Measurements from ENCODE around the gene BAG3.

GRCh38 chr10:119669975-119670640 is 18.9 kb downstream of the BAG3 start:
- TF ChIP-seq CTCF (IDR thresholded peaks at IDR 0.05 in 4 of 5, conservative IDR thresholded peaks at IDR 0.05 in 1 of 5), result no peak
- peak; percentile 64 to 80 for TF ChIP-seq POLR2A (IDR thresholded peaks at IDR 0.05)
